Breast epithelium (tissue), 4 donors: Measurements from ENCODE around the gene MYO1B. TPM values are rescaled to one million over a fixed set of nuclear protein-coding genes. Genes with fewer than 3 reads are reported as not detected.

Experiments
- DNase-seq, 2 donors: peaks; one replicate each; pipeline ENCODE4 v3.0.0-alpha.2; 2019; ENCODE audit warnings: low spot score in 2 of 2
- H3K27ac ChIP-seq, 2 donors: fragments of 200-600 bp; sonication (generic) in 1 of 2; one replicate each; pipeline ENCODE4 v1.5.1; 2016 to 2019; ENCODE audit warnings: mild to moderate bottlenecking in 1 of 2
- H3K27me3 ChIP-seq, 2 donors: fragments of 200-600 bp; sonication (generic) in 1 of 2; one replicate each; pipeline versions ENCODE4 v1.5.1 to v1.6.0; 2017 to 2019; ENCODE audit warnings: control low read depth in 1 of 2, mild to moderate bottlenecking in 1 of 2
- H3K36me3 ChIP-seq: fragments of 200-600 bp; one replicate; pipeline ENCODE4 v1.5.1; 2019
- H3K4me1 ChIP-seq, 2 donors: fragments of 200-600 bp; sonication (generic); one replicate each; pipeline ENCODE4 v1.5.1; 2016 to 2019; ENCODE audit warnings: control low read depth in 1 of 2
- H3K4me3 ChIP-seq, 3 donors: fragments of 200-600 bp; sonication (generic); 1 replicate in 2 of 3; 2 replicates in 1 of 3; pipeline ENCODE4 v1.5.1; 2016 to 2019; ENCODE audit warnings: mild to moderate bottlenecking in 3 of 3, moderate library complexity in 2 of 3
- H3K9me3 ChIP-seq, 2 donors: fragments of 200-600 bp; sonication (generic) in 1 of 2; one replicate each; pipeline ENCODE4 v1.5.1; 2016 to 2019; ENCODE audit warnings: control low read depth in 1 of 2
- POLR2A ChIP-seq: fragments of 450-650 bp; IDR thresholded peaks from one replicate; pipeline ENCODE4 v1.6.1; 2016; ENCODE audit warnings: antibody characterized with exemption, mild to moderate bottlenecking, moderate library complexity
- POLR2AphosphoS5 ChIP-seq, 3 donors: sonication (generic); formaldehyde crosslinking; IDR thresholded peaks; one replicate each; pipeline ENCODE4 v1.6.1; 2017; ENCODE audit warnings: antibody characterized with exemption in 3 of 3
- intact Hi-C: fragments of 100-400 bp; cut with DNase I; formaldehyde crosslinking; loops from one replicate; pipeline ENCODE4 v1.15.1; 2023; ENCODE audit warnings: low total_unique reads
- total RNA-seq, 3 donors: library from RNA; depleted of rRNA; stranded (reverse); fragments of >200 nt; gene quantifications; one replicate each; pipeline ENCODE4 v1.1.0, GENCODE V29; 2016
- TF ChIP-seq, protein P1 (sequence below), 3 donors: fragments of 450-650 bp; IDR thresholded peaks; one replicate each; pipeline ENCODE4 v1.5.1; 2016 to 2017; ENCODE audit warnings: antibody characterized with exemption in 3 of 3, mild to moderate bottlenecking in 3 of 3, moderate library complexity in 3 of 3

Gene MYO1B
- total RNA-seq, 3 donors from 2014 or later = 34.1 to 73.9 (median 63.9) TPM

DNA sequence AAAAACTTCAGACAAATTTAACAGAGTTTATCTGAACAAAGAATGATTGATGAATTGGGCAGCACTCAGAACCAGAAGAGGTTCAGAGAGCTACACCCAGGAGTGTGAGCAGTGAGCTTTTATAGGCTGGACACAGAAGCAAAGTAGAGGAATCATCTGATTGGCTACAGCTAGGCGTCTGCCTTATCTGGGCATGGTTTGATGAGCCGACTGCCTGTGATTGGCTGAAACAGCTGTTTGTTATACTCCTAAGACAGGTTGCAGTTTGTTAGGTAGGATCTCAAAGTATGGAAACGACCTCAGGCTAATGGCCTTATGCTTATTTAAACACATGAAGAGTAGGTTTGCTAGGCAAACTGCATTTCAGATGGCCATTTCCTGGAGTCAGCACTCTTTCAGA, 188.9 kb downstream of the MYO1B start:
- intact Hi-C loops = no loop called here
- H3K36me3 ChIP-seq = no peaks in the 10 kb centered on the region
- no peaks in the 10 kb centered on the region for H3K9me3 ChIP-seq
- no peak overlapping the region for H3K4me3 ChIP-seq
- H3K27me3 ChIP-seq = no peaks in the 10 kb centered on the region
- H3K27ac ChIP-seq = no peak overlapping the region
- TF ChIP-seq, protein P1, sequence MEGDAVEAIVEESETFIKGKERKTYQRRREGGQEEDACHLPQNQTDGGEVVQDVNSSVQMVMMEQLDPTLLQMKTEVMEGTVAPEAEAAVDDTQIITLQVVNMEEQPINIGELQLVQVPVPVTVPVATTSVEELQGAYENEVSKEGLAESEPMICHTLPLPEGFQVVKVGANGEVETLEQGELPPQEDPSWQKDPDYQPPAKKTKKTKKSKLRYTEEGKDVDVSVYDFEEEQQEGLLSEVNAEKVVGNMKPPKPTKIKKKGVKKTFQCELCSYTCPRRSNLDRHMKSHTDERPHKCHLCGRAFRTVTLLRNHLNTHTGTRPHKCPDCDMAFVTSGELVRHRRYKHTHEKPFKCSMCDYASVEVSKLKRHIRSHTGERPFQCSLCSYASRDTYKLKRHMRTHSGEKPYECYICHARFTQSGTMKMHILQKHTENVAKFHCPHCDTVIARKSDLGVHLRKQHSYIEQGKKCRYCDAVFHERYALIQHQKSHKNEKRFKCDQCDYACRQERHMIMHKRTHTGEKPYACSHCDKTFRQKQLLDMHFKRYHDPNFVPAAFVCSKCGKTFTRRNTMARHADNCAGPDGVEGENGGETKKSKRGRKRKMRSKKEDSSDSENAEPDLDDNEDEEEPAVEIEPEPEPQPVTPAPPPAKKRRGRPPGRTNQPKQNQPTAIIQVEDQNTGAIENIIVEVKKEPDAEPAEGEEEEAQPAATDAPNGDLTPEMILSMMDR (IDR thresholded peaks at IDR 0.05) = no peak
- no peak for TF ChIP-seq POLR2A
- TF ChIP-seq POLR2AphosphoS5 (IDR thresholded peaks at IDR 0.05) = no peak
- DNase-seq = no peak
- H3K4me1 ChIP-seq = no peaks in the 10 kb centered on the region

GRCh38 chr2:191435141-191435540, 189.9 kb downstream of the MYO1B start:
- Histone ChIP-seq H3K27ac (no peak overlapping the region), H3K9me3 (no peaks in the 10 kb centered on the region), H3K36me3 (no peaks in the 10 kb centered on the region), H3K4me3 (no peak overlapping the region), H3K4me1 (no peaks in the 10 kb centered on the region), H3K27me3 (no peaks in the 10 kb centered on the region)
- no peak for TF ChIP-seq POLR2A
- TF ChIP-seq, protein P1 (IDR thresholded peaks at IDR 0.05) = no peak
- no peak for DNase-seq
- intact Hi-C loops = no loop called here

GRCh38 chr2:191436368-191437055, 191.3 kb downstream of the MYO1B start:
- Histone ChIP-seq H3K36me3 (no peaks in the 10 kb centered on the region), H3K4me3 (no peak overlapping the region), H3K9me3 (no peaks in the 10 kb centered on the region), H3K4me1 (no peaks in the 10 kb centered on the region), H3K27me3 (no peaks in the 10 kb centered on the region), H3K27ac (no peak overlapping the region)
- intact Hi-C loops = no loop called here
- no peak for TF ChIP-seq POLR2AphosphoS5 (IDR thresholded peaks at IDR 0.05)
- no peak for TF ChIP-seq POLR2A
- TF ChIP-seq, protein P1 (IDR thresholded peaks at IDR 0.05) = no peak
- DNase-seq = no peak

- TF ChIP-seq POLR2A (no peak), POLR2AphosphoS5 (IDR thresholded peaks at IDR 0.05) (no peak)
- TF ChIP-seq, protein P1 (IDR thresholded peaks at IDR 0.05) = no peak
- H3K27me3 ChIP-seq = no peaks in the 10 kb centered on the region
- H3K4me1 ChIP-seq = no peaks in the 10 kb centered on the region
- H3K4me3 ChIP-seq = no peak overlapping the region
- no peak for DNase-seq
- no peaks in the 10 kb centered on the region for H3K9me3 ChIP-seq
- H3K36me3 ChIP-seq = no peaks in the 10 kb centered on the region
- intact Hi-C loops = no loop called here
- no peak overlapping the region for H3K27ac ChIP-seq
Measured at GRCh38 chr2:191439481-191439880, 194.3 kb downstream of the MYO1B start.

DNA sequence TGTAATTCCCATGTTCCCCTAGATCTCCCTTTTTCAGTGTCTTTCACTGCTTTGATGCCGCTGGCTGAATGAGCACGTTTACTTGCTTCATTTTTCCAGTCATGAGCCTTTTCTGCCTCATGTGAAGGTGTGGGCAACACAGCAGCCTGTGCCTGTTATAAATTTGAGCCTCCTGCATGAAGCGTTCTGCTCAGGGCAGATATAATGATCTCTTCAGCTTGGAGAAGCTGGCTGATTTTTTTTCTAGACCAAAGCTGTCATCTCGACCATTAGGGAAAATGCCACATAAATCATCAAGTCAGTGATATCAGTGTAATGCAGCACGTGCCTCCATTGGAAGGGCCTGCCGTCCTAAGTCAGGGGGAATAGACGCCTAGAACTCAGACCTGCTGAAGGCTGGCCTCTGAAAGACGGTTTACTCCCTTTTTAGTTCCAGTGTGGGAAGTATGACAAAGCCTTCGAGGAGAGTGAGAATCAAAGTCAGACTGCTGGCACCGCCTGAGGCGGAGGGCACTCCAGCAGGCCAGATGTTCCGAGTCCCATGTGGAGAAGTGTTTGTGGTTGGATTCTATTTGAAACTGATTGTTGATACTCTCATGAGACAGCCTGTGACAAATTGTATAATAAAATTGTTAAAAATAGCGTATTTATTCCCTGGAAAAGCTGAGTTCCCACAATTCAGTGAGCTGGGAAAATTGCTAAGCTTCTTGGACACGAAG, 196.5 kb downstream of the MYO1B start:
- no peak for DNase-seq
- intact Hi-C loops = no loop called here

More for the DNA sequence above, 196.5 kb downstream of the MYO1B start:
- Histone ChIP-seq H3K4me1 (no peaks in the 10 kb centered on the region), H3K4me3 (no peak overlapping the region), H3K36me3 (no peaks in the 10 kb centered on the region), H3K27me3 (no peaks in the 10 kb centered on the region), H3K9me3 (no peaks in the 10 kb centered on the region), H3K27ac (peak overlapping the region in 1 of 2 donors; percentile 30)
- TF ChIP-seq POLR2AphosphoS5 (IDR thresholded peaks at IDR 0.05) (no peak), POLR2A (no peak)
- TF ChIP-seq, protein P1 (IDR thresholded peaks at IDR 0.05) = no peak
